ENCODE results near the gene NUDT12. TPM values are rescaled to one million over a fixed set of nuclear protein-coding genes. Genes with fewer than 3 reads are reported as not detected.

The NUDT12 gene
- total RNA-seq, 2 donors from 2014 or later, result 11.3 to 29.6 TPM

DNA sequence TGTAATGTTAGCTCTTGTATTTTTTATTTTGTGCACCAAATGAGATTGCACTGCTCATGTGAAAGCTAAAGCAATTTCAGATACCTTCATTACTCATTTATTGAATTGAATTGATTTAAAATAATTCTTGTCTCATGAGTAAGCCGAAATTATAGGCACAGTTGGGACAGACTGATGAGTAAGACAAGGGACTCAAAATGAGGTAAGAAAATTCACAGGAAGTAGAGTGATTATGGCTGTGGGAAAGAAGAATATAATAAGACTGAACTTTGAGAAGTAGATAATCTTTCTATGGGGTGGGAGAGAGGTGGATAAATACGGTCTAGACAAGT lies 51.1 kb downstream of the NUDT12 start:
- Histone ChIP-seq H3K9me3 (no peaks in the 10 kb centered on the region), H3K4me3 (no peak overlapping the region), H3K4me1 (replicated peaks) (no peaks in the 10 kb centered on the region), H3K27me3 (replicated peaks; ENCODE audit: insufficient read depth) (no peaks in the 10 kb centered on the region), H3K27ac (no peak overlapping the region), H3K36me3 (no peaks in the 10 kb centered on the region)
- no peak for TF ChIP-seq POLR2AphosphoS5 (IDR thresholded peaks at IDR 0.05)
- TF ChIP-seq, protein P1, sequence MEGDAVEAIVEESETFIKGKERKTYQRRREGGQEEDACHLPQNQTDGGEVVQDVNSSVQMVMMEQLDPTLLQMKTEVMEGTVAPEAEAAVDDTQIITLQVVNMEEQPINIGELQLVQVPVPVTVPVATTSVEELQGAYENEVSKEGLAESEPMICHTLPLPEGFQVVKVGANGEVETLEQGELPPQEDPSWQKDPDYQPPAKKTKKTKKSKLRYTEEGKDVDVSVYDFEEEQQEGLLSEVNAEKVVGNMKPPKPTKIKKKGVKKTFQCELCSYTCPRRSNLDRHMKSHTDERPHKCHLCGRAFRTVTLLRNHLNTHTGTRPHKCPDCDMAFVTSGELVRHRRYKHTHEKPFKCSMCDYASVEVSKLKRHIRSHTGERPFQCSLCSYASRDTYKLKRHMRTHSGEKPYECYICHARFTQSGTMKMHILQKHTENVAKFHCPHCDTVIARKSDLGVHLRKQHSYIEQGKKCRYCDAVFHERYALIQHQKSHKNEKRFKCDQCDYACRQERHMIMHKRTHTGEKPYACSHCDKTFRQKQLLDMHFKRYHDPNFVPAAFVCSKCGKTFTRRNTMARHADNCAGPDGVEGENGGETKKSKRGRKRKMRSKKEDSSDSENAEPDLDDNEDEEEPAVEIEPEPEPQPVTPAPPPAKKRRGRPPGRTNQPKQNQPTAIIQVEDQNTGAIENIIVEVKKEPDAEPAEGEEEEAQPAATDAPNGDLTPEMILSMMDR (IDR thresholded peaks at IDR 0.05), result no peak
- DNase-seq (ENCODE audit: low spot score), result no peak
- 61% methylated on average over 2 of the region's 2 CpGs for WGBS
- intact Hi-C loops (cut with DNase I), result no loop called here

DNA sequence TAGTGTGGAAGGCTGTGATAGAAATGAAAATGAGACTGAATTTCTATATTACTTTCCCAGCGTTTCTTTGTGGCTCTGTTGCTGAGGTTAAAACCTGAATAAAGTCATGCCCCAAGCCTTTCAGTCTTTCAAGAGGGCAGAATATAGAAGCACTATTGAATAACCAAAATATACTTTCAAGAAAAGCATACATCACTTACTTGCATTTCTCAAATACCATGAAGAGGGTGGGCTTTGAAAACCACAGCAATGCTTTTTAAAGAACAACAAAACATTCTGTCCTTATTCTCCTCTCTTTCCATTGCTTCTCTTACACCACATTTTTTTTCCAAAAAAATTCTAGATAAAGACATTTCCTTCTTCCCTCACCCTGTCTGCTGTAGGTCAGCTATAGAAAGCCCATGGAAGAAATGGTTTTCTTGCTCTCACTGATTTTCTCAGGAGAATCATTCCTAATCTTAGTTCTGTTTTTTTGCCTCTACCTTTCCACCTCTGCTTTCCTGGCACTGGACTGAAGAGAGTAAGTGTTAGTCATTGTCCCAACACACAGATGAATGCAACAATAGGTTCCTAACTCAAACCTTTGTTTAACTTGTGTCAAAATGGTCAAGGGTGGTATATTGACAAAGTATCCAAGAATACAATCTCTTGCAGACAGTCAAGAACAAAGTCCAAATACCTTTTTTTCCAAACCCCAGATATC lies 51.6 kb downstream of the NUDT12 start:
- no peak for DNase-seq (ENCODE audit: low spot score)
- no peaks in the 10 kb centered on the region for H3K9me3 ChIP-seq
- no peaks in the 10 kb centered on the region for H3K36me3 ChIP-seq
- H3K4me1 ChIP-seq (replicated peaks), result no peaks in the 10 kb centered on the region
- intact Hi-C loops (cut with DNase I), result no loop called here
- WGBS, result 91% methylated on average over 1 of the region's 1 CpG
- H3K4me3 ChIP-seq, result no peak overlapping the region
- no peaks in the 10 kb centered on the region for H3K27me3 ChIP-seq (replicated peaks; ENCODE audit: insufficient read depth)
- no peak overlapping the region for H3K27ac ChIP-seq
- no peak for TF ChIP-seq POLR2AphosphoS5 (IDR thresholded peaks at IDR 0.05)
- TF ChIP-seq, protein P1 (IDR thresholded peaks at IDR 0.05), result no peak

- no peaks in the 10 kb centered on the region for H3K4me1 ChIP-seq (replicated peaks)
- H3K4me3 ChIP-seq, result no peak overlapping the region
- no peak for DNase-seq (ENCODE audit: low spot score)
- intact Hi-C loops (cut with DNase I), result no loop called here
- no peak overlapping the region for H3K27ac ChIP-seq
- TF ChIP-seq POLR2AphosphoS5 (IDR thresholded peaks at IDR 0.05) (no peak), POLR2A (IDR thresholded peaks at IDR 0.05) (no peak)
- TF ChIP-seq, protein P1 (IDR thresholded peaks at IDR 0.05), result no peak
- no peaks in the 10 kb centered on the region for H3K36me3 ChIP-seq
- WGBS, result 83% methylated on average over 3 of the region's 3 CpGs
- H3K27me3 ChIP-seq (replicated peaks; ENCODE audit: insufficient read depth), result no peaks in the 10 kb centered on the region
- H3K9me3 ChIP-seq, result no peaks in the 10 kb centered on the region
These were observed 56.8 kb downstream of the NUDT12 start for GRCh38 chr5:103505581-103506305.

- Histone ChIP-seq H3K36me3 (no peaks in the 10 kb centered on the region), H3K9me3 (no peaks in the 10 kb centered on the region), H3K4me1 (replicated peaks) (no peaks in the 10 kb centered on the region), H3K4me3 (no peak overlapping the region), H3K27me3 (replicated peaks; ENCODE audit: insufficient read depth) (no peaks in the 10 kb centered on the region), H3K27ac (no peak overlapping the region)
- no peak for DNase-seq (ENCODE audit: low spot score)
- intact Hi-C loops (cut with DNase I), result no loop called here
- TF ChIP-seq, protein P1 (IDR thresholded peaks at IDR 0.05), result no peak
- TF ChIP-seq POLR2AphosphoS5 (IDR thresholded peaks at IDR 0.05), result no peak
These were observed 59.5 kb downstream of the NUDT12 start for GRCh38 chr5:103503066-103503465.

- 77% methylated on average over 3 of the region's 3 CpGs for WGBS
- DNase-seq (ENCODE audit: low spot score), result no peak
- TF ChIP-seq POLR2A (IDR thresholded peaks at IDR 0.05), result no peak
- no peak for TF ChIP-seq POLR2AphosphoS5 (IDR thresholded peaks at IDR 0.05)
- TF ChIP-seq, protein P1 (IDR thresholded peaks at IDR 0.05), result no peak
- intact Hi-C loops (cut with DNase I), result no loop called here
- no peaks in the 10 kb centered on the region for H3K36me3 ChIP-seq
- H3K4me1 ChIP-seq (replicated peaks), result no peaks in the 10 kb centered on the region
- no peaks in the 10 kb centered on the region for H3K27me3 ChIP-seq (replicated peaks; ENCODE audit: insufficient read depth)
- H3K27ac ChIP-seq, result no peak overlapping the region
- no peak overlapping the region for H3K4me3 ChIP-seq
- no peaks in the 10 kb centered on the region for H3K9me3 ChIP-seq
These were observed 59.9 kb downstream of the NUDT12 start for GRCh38 chr5:103502662-103503061.

Measured in prostate gland (tissue), 2 donors.